Karpas-422 (cell line): ENCODE data around the gene SGPL1. TPM values are rescaled to one million over a fixed set of nuclear protein-coding genes. Genes with fewer than 3 reads are reported as not detected.

Experiments used
- DNase-seq: peaks from one replicate; pipeline ENCODE4 v3.0.0-alpha.2; 2015
- H2AFZ ChIP-seq: fragments of 200-600 bp; sonication (generic); 2 replicates; pipeline ENCODE4 v1.6.1; 2014; ENCODE audit warnings: antibody characterized with exemption, low read length, mixed read lengths
- H3K27ac ChIP-seq: fragments of 200-600 bp; sonication (generic); 2 replicates; pipeline ENCODE4 v1.5.1; 2014; ENCODE audit warnings: mild to moderate bottlenecking, low read length, moderate library complexity
- H3K27me3 ChIP-seq: fragments of 200-600 bp; sonication (generic); 2 replicates; pipeline ENCODE4 v1.6.1; 2014; ENCODE audit warnings: low read length, mixed read lengths
- H3K36me3 ChIP-seq: fragments of 200-600 bp; sonication (generic); 2 replicates; pipeline ENCODE4 v1.6.1; 2014; ENCODE audit warnings: low read length, mixed read lengths; ENCODE audit not compliant: insufficient read depth
- H3K4me1 ChIP-seq: fragments of 200-600 bp; sonication (generic); 2 replicates; pipeline ENCODE4 v1.6.1; 2014; ENCODE audit warnings: mild to moderate bottlenecking, low read length, mixed read lengths
- H3K4me2 ChIP-seq: fragments of 200-600 bp; sonication (generic); 2 replicates; pipeline ENCODE4 v1.6.1; 2014; ENCODE audit warnings: low read length, low read depth, mild to moderate bottlenecking; ENCODE audit not compliant: poor library complexity, severe bottlenecking
- H3K4me3 ChIP-seq: fragments of 200-600 bp; sonication (generic); 2 replicates; pipeline ENCODE4 v1.5.1; 2014; ENCODE audit warnings: mild to moderate bottlenecking, antibody characterized with exemption, low read length, mixed read lengths
- H3K79me2 ChIP-seq: fragments of 200-600 bp; sonication (generic); 2 replicates; pipeline ENCODE4 v1.6.1; 2014; ENCODE audit warnings: mild to moderate bottlenecking, low read length, mixed read lengths
- H3K9ac ChIP-seq: fragments of 200-600 bp; sonication (generic); 2 replicates; pipeline ENCODE4 v1.6.0; 2014; ENCODE audit warnings: low read length
- H3K9me2 ChIP-seq: fragments of 200-600 bp; sonication (generic), shearing (Covaris generic); replicated peaks from 2 replicates; pipeline ENCODE4 v1.6.0; 2014; ENCODE audit warnings: mild to moderate bottlenecking, low read length, moderate library complexity; ENCODE audit not compliant: insufficient read depth
- H3K9me3 ChIP-seq: fragments of 300-700, 200-600 bp; sonication (generic); 2 replicates; pipeline ENCODE4 v1.6.1; 2014; ENCODE audit warnings: low read length, mixed read lengths
- H4K20me1 ChIP-seq: fragments of 200-600 bp; sonication (generic); 2 replicates; pipeline ENCODE4 v1.6.1; 2014; ENCODE audit warnings: mild to moderate bottlenecking, antibody characterized with exemption, low read length, low read depth; ENCODE audit not compliant: insufficient read depth
- total RNA-seq: library from RNA; depleted of rRNA; stranded (reverse); fragments of >200 nt; shearing (Covaris generic); gene quantifications from 2 replicates; pipeline ENCODE4 v1.2.3, GENCODE V29; 2014; ENCODE audit warnings: low replicate concordance

SGPL1 gene
- total RNA-seq, 1 experiment from 2014 or later = 26.3 TPM

DNA sequence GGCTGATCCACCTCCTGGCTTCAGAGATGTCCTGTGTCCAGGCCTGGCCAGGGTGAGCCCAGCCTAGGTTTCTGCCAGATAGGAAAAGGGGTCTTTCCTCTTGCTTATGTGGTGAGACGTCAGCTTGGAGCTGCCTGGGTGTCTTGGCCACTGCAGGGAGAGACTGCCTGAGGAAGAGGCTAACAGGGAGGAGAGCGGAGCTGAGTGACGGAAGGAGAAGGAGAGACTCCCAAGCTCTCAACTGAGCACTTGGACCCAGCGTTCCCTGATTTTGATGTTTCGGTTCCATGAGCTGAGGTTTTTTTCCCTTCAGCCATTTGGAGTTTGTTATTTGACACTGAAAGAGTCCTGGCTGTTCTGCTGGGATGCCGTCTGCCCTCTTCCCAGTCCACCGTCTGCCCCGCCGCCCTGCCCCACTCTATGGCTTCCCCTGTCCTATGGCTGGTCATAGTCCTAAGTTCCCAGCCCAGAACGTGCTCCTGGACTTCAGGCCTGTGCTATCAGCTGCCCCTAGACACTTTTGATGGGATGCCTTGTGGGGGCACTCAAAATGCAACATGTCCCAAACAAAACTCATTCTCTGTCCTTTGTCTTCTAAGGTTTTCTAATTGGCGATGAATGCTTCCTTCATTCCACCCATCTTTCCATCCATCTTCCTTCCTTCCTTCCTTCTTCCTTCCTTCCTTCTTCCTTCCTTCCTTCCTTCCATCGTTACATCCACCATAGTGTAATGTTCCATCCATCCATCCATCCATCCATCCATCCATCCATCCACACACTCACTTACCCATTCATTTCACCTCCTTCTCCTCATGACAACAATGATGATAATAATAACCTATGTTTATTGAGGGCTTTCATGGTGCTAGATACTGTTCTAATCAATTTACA lies 92.9 kb downstream of the SGPL1 start:
- no peaks in the 10 kb centered on the region for H3K79me2 ChIP-seq
- no peak overlapping the region for H3K9ac ChIP-seq
- H3K27ac ChIP-seq = no peak overlapping the region
- H3K4me3 ChIP-seq = no peak overlapping the region
- no peaks in the 10 kb centered on the region for H4K20me1 ChIP-seq
- no peak overlapping the region for H3K4me2 ChIP-seq
- H3K27me3 ChIP-seq = no peaks in the 10 kb centered on the region
- no peaks in the 10 kb centered on the region for H3K9me2 ChIP-seq
- no peak for DNase-seq
- H3K4me1 ChIP-seq = no peaks in the 10 kb centered on the region
- H3K9me3 ChIP-seq = no peaks in the 10 kb centered on the region
- no peak overlapping the region for H2AFZ ChIP-seq
- H3K36me3 ChIP-seq = no peaks in the 10 kb centered on the region

DNA sequence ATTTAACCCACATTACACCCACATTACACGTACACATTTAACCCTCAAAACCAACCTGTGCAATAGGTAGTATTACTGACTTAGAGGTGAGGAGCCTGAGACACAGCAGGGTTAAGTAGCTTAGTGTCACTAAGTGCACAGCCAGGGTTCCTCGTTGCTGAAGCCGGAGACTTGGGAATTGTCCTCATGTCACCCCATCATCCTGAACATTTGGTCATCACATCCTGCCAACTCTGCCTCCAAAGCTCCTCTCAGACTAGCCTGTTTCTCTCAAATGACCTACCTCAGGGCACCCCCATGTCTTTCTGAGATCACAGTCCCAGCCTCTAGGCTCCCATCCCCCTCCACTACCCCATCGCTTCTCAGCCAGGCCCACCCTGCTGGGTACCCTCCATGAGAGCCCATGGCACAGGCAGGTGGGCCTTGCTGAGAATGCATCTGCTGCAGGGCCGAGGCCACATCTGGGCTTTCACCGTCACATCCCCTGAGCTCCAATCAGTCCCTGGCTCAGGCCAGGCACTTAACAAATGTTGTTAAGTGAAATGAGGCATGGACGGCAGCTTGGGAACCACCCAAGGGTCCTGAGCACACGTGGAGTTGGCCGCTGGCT lies 93.7 kb downstream of the SGPL1 start:
- H3K9ac ChIP-seq = no peak overlapping the region
- no peaks in the 10 kb centered on the region for H3K27me3 ChIP-seq
- H3K79me2 ChIP-seq = no peaks in the 10 kb centered on the region
- H3K4me3 ChIP-seq = no peak overlapping the region
- no peak overlapping the region for H2AFZ ChIP-seq
- H3K4me1 ChIP-seq = no peaks in the 10 kb centered on the region
- H3K27ac ChIP-seq = no peak overlapping the region
- no peak for DNase-seq
- no peaks in the 10 kb centered on the region for H4K20me1 ChIP-seq
- no peaks in the 10 kb centered on the region for H3K9me3 ChIP-seq
- H3K36me3 ChIP-seq = no peaks in the 10 kb centered on the region
- no peak overlapping the region for H3K4me2 ChIP-seq
- H3K9me2 ChIP-seq = no peaks in the 10 kb centered on the region

DNA sequence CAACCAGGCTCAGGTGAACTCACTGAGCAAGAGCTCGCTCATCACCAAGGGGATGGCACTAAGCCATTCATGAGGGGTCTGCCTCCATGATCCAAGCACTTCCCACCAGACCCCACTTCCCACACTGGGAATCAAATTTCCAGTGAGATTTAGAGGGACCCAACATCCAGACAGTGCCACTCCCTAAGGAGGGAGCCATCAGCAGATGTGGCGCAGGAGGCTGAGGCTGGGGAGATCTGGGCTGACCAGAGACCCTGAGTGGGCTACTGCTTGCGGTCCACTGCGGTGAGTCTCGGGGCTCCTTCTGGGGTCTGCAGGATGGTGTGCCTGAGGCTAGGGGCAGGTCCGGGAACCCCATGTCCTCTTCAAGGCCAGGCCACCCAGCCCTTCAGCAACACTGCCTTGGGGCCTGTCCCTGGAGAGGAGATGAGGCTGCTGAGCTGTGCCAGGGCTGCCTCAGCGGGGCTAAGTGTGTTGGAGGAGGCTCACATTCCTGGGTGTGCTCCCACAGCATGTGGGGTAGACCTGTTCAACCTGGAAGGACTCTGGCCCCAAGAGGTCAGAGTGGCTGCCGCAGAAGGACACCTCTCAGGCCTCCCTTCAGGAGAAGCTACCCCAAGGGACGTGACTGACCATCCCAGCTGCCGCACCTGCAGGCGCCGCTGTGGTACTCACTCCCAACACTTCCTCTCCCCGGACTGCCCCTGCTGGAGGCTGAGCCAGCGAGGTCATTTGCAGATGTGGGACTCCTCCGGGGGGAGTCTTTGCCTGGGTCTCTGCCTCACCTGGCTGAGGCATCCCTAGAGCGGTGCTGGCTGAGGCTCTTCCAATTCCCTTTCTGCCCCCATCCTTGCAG lies 95.0 kb downstream of the SGPL1 start:
- Histone ChIP-seq H3K4me2 (no peak overlapping the region), H3K79me2 (no peaks in the 10 kb centered on the region), H3K4me1 (no peaks in the 10 kb centered on the region), H3K27me3 (no peaks in the 10 kb centered on the region), H3K4me3 (no peak overlapping the region), H3K36me3 (no peaks in the 10 kb centered on the region), H3K27ac (no peak overlapping the region), H3K9me2 (no peaks in the 10 kb centered on the region), H3K9ac (no peak overlapping the region), H3K9me3 (no peaks in the 10 kb centered on the region), H2AFZ (no peak overlapping the region), H4K20me1 (no peaks in the 10 kb centered on the region)
- no peak for DNase-seq

DNA sequence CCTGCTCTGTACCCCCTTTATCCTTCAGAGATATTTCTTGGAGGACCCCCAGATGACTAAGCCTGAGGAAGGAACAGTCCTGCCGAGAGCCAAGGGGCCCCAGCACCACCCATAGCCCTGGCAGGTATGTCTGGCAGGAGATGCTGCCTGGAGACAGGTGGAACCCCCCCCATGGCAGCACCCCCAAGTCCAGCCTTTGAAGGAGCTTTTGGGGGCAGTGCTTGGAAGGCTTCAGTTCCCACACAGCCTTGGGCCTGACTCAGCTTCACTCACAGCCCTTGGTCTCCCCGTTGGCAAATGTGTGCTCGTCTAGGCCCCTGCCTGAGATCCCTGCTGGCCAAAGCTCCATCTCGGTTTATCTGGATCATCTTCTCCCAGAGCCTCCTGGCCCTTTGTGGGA lies 95.6 kb downstream of the SGPL1 start:
- Histone ChIP-seq H3K36me3 (no peaks in the 10 kb centered on the region), H3K4me2 (no peak overlapping the region), H3K27ac (no peak overlapping the region), H3K27me3 (no peaks in the 10 kb centered on the region), H2AFZ (no peak overlapping the region), H3K9me3 (no peaks in the 10 kb centered on the region), H4K20me1 (no peaks in the 10 kb centered on the region), H3K4me1 (no peaks in the 10 kb centered on the region), H3K9ac (no peak overlapping the region), H3K79me2 (no peaks in the 10 kb centered on the region), H3K4me3 (no peak overlapping the region), H3K9me2 (no peaks in the 10 kb centered on the region)
- no peak for DNase-seq

DNA sequence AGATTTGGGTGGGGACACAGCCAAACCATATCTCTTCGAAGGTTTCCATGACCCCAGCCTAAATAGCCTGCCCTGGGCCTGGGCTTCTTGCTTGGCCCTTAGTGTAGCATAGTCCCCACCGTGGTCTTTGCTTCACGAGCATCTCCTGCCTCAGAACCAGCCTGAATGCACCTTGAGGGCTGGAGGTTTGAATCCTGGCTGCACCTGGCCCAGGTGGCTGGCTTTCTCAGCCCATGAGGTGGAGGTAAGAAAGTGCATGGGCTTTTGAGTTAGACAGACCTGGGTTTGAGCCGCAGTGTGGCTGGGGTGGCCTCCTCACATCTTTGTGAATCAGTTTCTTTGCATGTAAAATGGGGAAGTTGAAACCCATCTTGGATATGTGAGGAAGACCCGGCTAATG lies 96.8 kb downstream of the SGPL1 start:
- no peak overlapping the region for H3K27ac ChIP-seq
- no peak overlapping the region for H3K4me3 ChIP-seq
- H2AFZ ChIP-seq = no peak overlapping the region

DNA sequence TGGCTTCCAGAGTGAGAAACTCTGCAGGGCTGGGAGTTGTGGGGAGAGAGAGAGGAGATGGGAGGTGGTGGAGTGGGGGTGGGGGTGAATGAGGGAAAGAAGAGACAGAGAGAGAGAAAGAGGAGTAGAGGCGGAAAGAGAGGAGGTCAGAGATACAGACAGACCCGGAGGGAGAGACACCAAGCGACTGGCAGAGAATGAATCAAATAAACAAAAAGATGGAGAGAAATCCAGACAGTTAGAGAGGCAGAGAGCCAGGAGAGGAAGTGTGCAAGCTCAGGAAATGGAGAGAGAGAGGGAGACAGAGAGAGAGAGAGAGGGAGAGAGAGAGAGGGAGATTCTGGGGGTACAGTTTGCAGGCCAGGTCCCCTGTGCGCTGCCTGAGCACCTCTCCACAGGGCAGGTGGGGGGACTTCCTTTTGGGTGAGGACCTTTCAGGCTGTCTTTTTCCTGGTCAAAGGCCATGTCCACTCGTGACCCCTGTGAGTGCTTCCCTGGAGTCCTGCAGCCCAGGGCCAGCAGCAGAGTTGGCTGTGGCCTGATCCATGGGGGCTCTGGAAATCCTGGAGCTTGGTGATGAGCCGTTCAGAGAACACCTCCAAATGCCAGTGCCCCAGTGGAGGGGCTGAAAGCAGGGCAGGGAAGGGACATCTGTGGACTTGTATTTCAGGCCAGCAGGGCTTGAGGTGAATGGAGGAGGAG lies 97.6 kb downstream of the SGPL1 start:
- no peak overlapping the region for H3K4me3 ChIP-seq
- H3K79me2 ChIP-seq = no peaks in the 10 kb centered on the region
- no peak for DNase-seq
- no peak overlapping the region for H3K9ac ChIP-seq
- H3K4me2 ChIP-seq = no peak overlapping the region
- H2AFZ ChIP-seq = no peak overlapping the region
- H3K27me3 ChIP-seq = no peaks in the 10 kb centered on the region
- no peaks in the 10 kb centered on the region for H3K36me3 ChIP-seq
- H4K20me1 ChIP-seq = no peaks in the 10 kb centered on the region
- H3K4me1 ChIP-seq = no peaks in the 10 kb centered on the region
- no peaks in the 10 kb centered on the region for H3K9me3 ChIP-seq
- no peak overlapping the region for H3K27ac ChIP-seq
- no peaks in the 10 kb centered on the region for H3K9me2 ChIP-seq

More for the DNA sequence above, 96.8 kb downstream of the SGPL1 start:
- H3K4me2 ChIP-seq = no peak overlapping the region
- no peak overlapping the region for H3K9ac ChIP-seq
- H3K79me2 ChIP-seq = no peaks in the 10 kb centered on the region
- DNase-seq = no peak
- H3K36me3 ChIP-seq = no peaks in the 10 kb centered on the region
- H3K9me3 ChIP-seq = no peaks in the 10 kb centered on the region
- no peaks in the 10 kb centered on the region for H4K20me1 ChIP-seq
- H3K27me3 ChIP-seq = no peaks in the 10 kb centered on the region
- H3K9me2 ChIP-seq = no peaks in the 10 kb centered on the region
- H3K4me1 ChIP-seq = no peaks in the 10 kb centered on the region

DNA sequence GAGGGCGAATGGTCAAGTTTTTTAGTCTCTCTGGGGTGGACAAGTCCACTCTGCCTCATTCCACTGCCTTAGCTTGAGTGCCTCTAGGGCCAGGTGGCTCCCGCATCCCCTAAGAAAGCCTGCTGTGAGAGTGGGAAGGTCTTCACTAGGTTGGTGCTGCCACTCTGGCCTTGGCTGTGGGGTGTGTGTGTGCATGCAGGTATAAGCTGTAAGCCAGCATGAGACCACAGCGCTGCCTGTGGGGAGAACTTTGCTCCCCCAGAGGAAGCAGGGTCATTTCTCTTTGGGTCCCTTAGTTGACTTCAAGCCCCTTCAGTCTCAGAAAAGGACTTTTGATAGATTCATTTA lies 98.1 kb downstream of the SGPL1 start:
- Histone ChIP-seq H2AFZ (no peak overlapping the region), H3K9ac (no peak overlapping the region), H3K36me3 (no peaks in the 10 kb centered on the region), H3K4me1 (no peaks in the 10 kb centered on the region), H3K27me3 (no peaks in the 10 kb centered on the region), H3K9me2 (no peaks in the 10 kb centered on the region), H3K9me3 (no peaks in the 10 kb centered on the region), H3K4me2 (no peak overlapping the region), H3K79me2 (no peaks in the 10 kb centered on the region), H3K4me3 (no peak overlapping the region), H4K20me1 (no peaks in the 10 kb centered on the region), H3K27ac (no peak overlapping the region)
- no peak for DNase-seq
